Panc1 (cell line): Measurements from ENCODE around the gene SH3PXD2A. TPM values are rescaled to one million over a fixed set of nuclear protein-coding genes. Genes with fewer than 3 reads are reported as not detected.

Experiments
- ATAC-seq: fragments of 200-7000 bp; cut with Tn5 transposase; 2 replicates; pipeline ENCODE4 v1.9.1; 2020; ENCODE audit warnings: mild to moderate bottlenecking, moderate library complexity
- BruUV-seq: library from RNA; stranded (reverse); fragments of 400-500 nt; replicated peaks from 2 replicates; lab custom pipeline; 2021; lab: Mats Ljungman, UMichigan
- CTCF ChIA-PET: fragments of 300-600 bp; sonication (Branson Sonifier 250); formaldehyde crosslinking; loops from one replicate; lab custom pipeline; 2022; ENCODE audit warnings: antibody characterized with exemption; lab: Charles Lee
- POLR2A ChIA-PET: fragments of 300-600 bp; sonication (Branson Sonifier 250); formaldehyde crosslinking; loops from one replicate; lab custom pipeline; 2022; ENCODE audit warnings: antibody characterized with exemption; lab: Charles Lee
- DNase-seq: peaks from one replicate; pipeline ENCODE4 v3.0.0-alpha.2; 2010; ENCODE audit warnings: low read depth, low spot score
- H3K27ac ChIP-seq: 2 replicates; pipeline ENCODE4 v1.5.1; 2011; ENCODE audit warnings: mild to moderate bottlenecking, low read length, inconsistent platforms
- H3K27me3 ChIP-seq: fragments of 200-500 bp; sonication (Bioruptor generic); 2 replicates; pipeline ENCODE4 v1.6.0; 2014; ENCODE audit warnings: low read length, inconsistent platforms; ENCODE audit not compliant: control insufficient read depth, insufficient read depth
- H3K36me3 ChIP-seq: fragments of 200-500 bp; sonication (Bioruptor generic); 2 replicates; pipeline ENCODE4 v1.5.1; 2014; ENCODE audit warnings: inconsistent platforms, mild to moderate bottlenecking, low read length, moderate library complexity; ENCODE audit not compliant: control insufficient read depth, insufficient read depth
- H3K4me1 ChIP-seq: 2 replicates; pipeline ENCODE4 v1.5.1; 2011; ENCODE audit warnings: inconsistent platforms, mild to moderate bottlenecking, low read length, moderate library complexity; ENCODE audit not compliant: control insufficient read depth, insufficient read depth
- H3K4me3 ChIP-seq, 2 experiments: 2 replicates each; pipeline ENCODE4 v1.5.1; 2011 to 2012; ENCODE audit warnings: low read depth in 2 of 2, low read length in 2 of 2, mild to moderate bottlenecking in 2 of 2, inconsistent platforms in 1 of 2, moderate library complexity in 1 of 2
- H3K9me3 ChIP-seq: fragments of 200-500 bp; sonication (Bioruptor generic); 2 replicates; pipeline ENCODE4 v1.5.1; 2014; ENCODE audit warnings: low read depth, mild to moderate bottlenecking, inconsistent platforms, low read length, moderate library complexity; ENCODE audit not compliant: control insufficient read depth, insufficient read depth
- CTCF ChIP-seq: fragments of 450-650 bp; IDR thresholded peaks from 2 replicates; pipeline ENCODE4 v1.5.1; 2017; ENCODE audit warnings: mild to moderate bottlenecking
- POLR2AphosphoS5 ChIP-seq: IDR thresholded peaks from 2 replicates; pipeline ENCODE4 v1.6.1; 2012; ENCODE audit warnings: mild to moderate bottlenecking, low read depth, low read length, moderate library complexity
- REST ChIP-seq, 2 experiments: IDR thresholded peaks; 2 replicates each; pipeline ENCODE4 v1.6.1; 2011 to 2012; ENCODE audit warnings: low read depth in 2 of 2, control low read depth in 1 of 2, low read length in 1 of 2, mild to moderate bottlenecking in 1 of 2, moderate library complexity in 1 of 2; ENCODE audit not compliant: insufficient read depth in 1 of 2
- SIN3A ChIP-seq: IDR thresholded peaks from 2 replicates; pipeline ENCODE4 v1.6.1; 2012; ENCODE audit warnings: low read depth, mild to moderate bottlenecking, low read length, moderate library complexity, borderline replicate concordance; ENCODE audit not compliant: insufficient read depth
- TCF7L2 ChIP-seq: IDR thresholded peaks from 2 replicates; pipeline ENCODE4 v1.6.1; 2011; ENCODE audit warnings: mild to moderate bottlenecking, low read depth, low read length, inconsistent platforms
- in situ Hi-C: cut with HindIII; loops from 2 replicates; pipeline ENCODE4 v1.10.0; 2016; ENCODE audit warnings: low sequenced_read_pairs, low pct_unique_long_range_greater_than_20kb
- intact Hi-C: fragments of 100-400 bp; cut with micrococcal nuclease; formaldehyde crosslinking; loops from one replicate; pipeline ENCODE4 v1.10.0; 2022; ENCODE audit not compliant: unreplicated experiment
- total RNA-seq: library from RNA; stranded (reverse); gene quantifications from one replicate; pipeline ENCODE4 v1.2.1, GENCODE V29; 2021; ENCODE audit not compliant: unreplicated experiment

Gene SH3PXD2A
- total RNA-seq, 1 experiment from 2014 or later, result 5.7 TPM

- ChIA-PET CTCF (no interaction called here), POLR2A (interaction anchor here (0.6 kb wide), 1 partner anchor 10 kb away, joined by 4 read pairs; no protein-coding TSS in a partner anchor)
- H3K4me3 ChIP-seq, result no peak overlapping the region
- H3K9me3 ChIP-seq, result no peaks in the 10 kb centered on the region
- no peaks in the 10 kb centered on the region for H3K4me1 ChIP-seq
- no TSS peak for BruUV-seq
- TF ChIP-seq CTCF (no peak), REST (IDR thresholded peaks at IDR 0.05; ENCODE audit: insufficient read depth in 1 of 2, low read depth in 2 of 2, low read length in 1 of 2) (no peak), SIN3A (no peak), TCF7L2 (no peak), POLR2AphosphoS5 (no peak)
- intact Hi-C loops, result no loop called here
- in situ Hi-C loops, result no loop called here
- H3K27me3 ChIP-seq, result no peaks in the 10 kb centered on the region
- ATAC-seq, result no peak
- H3K27ac ChIP-seq, result no peak overlapping the region
- DNase-seq, result no peak
- no peaks in the 10 kb centered on the region for H3K36me3 ChIP-seq
Measured at GRCh38 chr10:103671126-103671895, 184.1 kb downstream of the SH3PXD2A start.

GRCh38 chr10:103669944-103670343, 185.4 kb downstream of the SH3PXD2A start:
- no peak for ATAC-seq
- H3K27me3 ChIP-seq, result no peaks in the 10 kb centered on the region
- no peak for DNase-seq
- in situ Hi-C loops, result no loop called here
- no peak overlapping the region for H3K27ac ChIP-seq
- POLR2A ChIA-PET, result no interaction called here
- intact Hi-C loops, result no loop called here
- H3K9me3 ChIP-seq, result no peaks in the 10 kb centered on the region
- BruUV-seq, result no TSS peak
- no peak for TF ChIP-seq POLR2AphosphoS5
- no peak for TF ChIP-seq SIN3A
- no peak for TF ChIP-seq TCF7L2
- TF ChIP-seq CTCF, result no peak
- TF ChIP-seq REST (IDR thresholded peaks at IDR 0.05; ENCODE audit: insufficient read depth in 1 of 2, low read depth in 2 of 2, low read length in 1 of 2), result no peak
- no peaks in the 10 kb centered on the region for H3K4me1 ChIP-seq
- H3K4me3 ChIP-seq, result no peak overlapping the region
- no peaks in the 10 kb centered on the region for H3K36me3 ChIP-seq
- CTCF ChIA-PET, result no interaction called here
